ENCODE results near the gene SCLY.

- no peak for TF ChIP-seq CTCF (IDR thresholded peaks at IDR 0.05)
- no peak for TF ChIP-seq POLR2A (IDR thresholded peaks at IDR 0.05)
- no peak for TF ChIP-seq EP300 (IDR thresholded peaks at IDR 0.05)
Measured at GRCh38 chr2:238119756-238120462, 59.1 kb downstream of the SCLY start.
